Measurements from ENCODE around the gene CAPZA1. TPM values are rescaled to one million over a fixed set of nuclear protein-coding genes. Genes with fewer than 3 reads are reported as not detected.

CAPZA1 gene
- total and polyA plus RNA-seq, 10 of the 15 experiments (the other 5 are each of a cell fraction or from before 2014, with no cell fraction given) = 187 to 886 (median 278) TPM

DNA sequence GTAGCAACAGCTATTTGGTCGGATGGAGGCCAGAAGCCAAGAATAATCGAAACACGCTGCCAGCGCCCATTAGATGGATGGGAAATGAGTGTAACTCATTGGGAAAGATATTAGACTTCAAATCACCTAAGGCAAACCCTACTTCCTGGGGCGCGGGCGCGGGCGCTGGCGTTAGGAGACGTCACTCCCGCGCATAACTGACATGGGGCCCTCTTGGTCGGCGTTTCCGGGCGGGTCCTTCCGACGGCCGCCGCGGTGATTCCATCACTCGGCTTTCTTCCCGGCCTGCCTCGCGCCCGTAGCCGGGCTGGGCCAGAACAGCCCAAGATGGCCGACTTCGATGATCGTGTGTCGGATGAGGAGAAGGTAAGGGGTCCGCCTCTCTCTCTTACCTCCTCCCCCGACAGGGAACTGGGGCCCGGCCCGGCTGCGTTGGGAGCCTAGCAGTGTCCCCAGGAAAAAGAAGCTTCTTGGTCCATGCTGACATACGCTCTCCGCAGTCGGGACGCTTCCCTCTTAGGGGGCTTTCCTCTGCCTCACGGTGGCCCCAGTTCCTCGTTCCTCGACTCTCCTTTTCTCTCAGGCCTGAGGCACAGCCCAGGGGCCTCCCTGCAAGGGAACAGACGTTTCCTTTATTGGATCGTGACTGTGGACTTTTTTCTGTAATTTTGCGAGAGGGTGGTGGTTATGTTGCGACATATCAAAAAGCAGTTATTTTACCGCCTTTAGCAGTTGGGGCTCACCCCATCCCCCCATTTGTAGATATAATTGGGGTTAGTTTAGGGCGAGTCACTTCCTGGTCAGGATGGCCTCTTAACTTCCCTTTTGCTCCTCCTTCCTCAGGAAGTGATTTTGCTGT, at the start of gene CAPZA1 (continued):
- TF ChIP-seq, protein P1, sequence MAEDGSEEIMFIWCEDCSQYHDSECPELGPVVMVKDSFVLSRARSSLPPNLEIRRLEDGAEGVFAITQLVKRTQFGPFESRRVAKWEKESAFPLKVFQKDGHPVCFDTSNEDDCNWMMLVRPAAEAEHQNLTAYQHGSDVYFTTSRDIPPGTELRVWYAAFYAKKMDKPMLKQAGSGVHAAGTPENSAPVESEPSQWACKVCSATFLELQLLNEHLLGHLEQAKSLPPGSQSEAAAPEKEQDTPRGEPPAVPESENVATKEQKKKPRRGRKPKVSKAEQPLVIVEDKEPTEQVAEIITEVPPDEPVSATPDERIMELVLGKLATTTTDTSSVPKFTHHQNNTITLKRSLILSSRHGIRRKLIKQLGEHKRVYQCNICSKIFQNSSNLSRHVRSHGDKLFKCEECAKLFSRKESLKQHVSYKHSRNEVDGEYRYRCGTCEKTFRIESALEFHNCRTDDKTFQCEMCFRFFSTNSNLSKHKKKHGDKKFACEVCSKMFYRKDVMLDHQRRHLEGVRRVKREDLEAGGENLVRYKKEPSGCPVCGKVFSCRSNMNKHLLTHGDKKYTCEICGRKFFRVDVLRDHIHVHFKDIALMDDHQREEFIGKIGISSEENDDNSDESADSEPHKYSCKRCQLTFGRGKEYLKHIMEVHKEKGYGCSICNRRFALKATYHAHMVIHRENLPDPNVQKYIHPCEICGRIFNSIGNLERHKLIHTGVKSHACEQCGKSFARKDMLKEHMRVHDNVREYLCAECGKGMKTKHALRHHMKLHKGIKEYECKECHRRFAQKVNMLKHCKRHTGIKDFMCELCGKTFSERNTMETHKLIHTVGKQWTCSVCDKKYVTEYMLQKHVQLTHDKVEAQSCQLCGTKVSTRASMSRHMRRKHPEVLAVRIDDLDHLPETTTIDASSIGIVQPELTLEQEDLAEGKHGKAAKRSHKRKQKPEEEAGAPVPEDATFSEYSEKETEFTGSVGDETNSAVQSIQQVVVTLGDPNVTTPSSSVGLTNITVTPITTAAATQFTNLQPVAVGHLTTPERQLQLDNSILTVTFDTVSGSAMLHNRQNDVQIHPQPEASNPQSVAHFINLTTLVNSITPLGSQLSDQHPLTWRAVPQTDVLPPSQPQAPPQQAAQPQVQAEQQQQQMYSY (CRISPR knock-in tag; IDR thresholded peaks at IDR 0.05) = no peak
- TF ChIP-seq, protein P2, sequence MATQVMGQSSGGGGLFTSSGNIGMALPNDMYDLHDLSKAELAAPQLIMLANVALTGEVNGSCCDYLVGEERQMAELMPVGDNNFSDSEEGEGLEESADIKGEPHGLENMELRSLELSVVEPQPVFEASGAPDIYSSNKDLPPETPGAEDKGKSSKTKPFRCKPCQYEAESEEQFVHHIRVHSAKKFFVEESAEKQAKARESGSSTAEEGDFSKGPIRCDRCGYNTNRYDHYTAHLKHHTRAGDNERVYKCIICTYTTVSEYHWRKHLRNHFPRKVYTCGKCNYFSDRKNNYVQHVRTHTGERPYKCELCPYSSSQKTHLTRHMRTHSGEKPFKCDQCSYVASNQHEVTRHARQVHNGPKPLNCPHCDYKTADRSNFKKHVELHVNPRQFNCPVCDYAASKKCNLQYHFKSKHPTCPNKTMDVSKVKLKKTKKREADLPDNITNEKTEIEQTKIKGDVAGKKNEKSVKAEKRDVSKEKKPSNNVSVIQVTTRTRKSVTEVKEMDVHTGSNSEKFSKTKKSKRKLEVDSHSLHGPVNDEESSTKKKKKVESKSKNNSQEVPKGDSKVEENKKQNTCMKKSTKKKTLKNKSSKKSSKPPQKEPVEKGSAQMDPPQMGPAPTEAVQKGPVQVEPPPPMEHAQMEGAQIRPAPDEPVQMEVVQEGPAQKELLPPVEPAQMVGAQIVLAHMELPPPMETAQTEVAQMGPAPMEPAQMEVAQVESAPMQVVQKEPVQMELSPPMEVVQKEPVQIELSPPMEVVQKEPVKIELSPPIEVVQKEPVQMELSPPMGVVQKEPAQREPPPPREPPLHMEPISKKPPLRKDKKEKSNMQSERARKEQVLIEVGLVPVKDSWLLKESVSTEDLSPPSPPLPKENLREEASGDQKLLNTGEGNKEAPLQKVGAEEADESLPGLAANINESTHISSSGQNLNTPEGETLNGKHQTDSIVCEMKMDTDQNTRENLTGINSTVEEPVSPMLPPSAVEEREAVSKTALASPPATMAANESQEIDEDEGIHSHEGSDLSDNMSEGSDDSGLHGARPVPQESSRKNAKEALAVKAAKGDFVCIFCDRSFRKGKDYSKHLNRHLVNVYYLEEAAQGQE (IDR thresholded peaks at IDR 0.05; ENCODE audit: low read depth, low read length) = no peak
- no peak for TF ChIP-seq ASH2L (IDR thresholded peaks at IDR 0.05; ENCODE audit: borderline replicate concordance, low read depth)
- TF ChIP-seq CEBPB (IDR thresholded peaks at IDR 0.05; ENCODE audit: borderline replicate concordance in 1 of 2, low read depth in 2 of 2, low read length in 2 of 2) = no peak
- no peak for TF ChIP-seq NR2C2 (IDR thresholded peaks at IDR 0.05; ENCODE audit: borderline replicate concordance, control insufficient read depth, insufficient read length, low read depth)
- no peak for TF ChIP-seq HDAC6 (IDR thresholded peaks at IDR 0.05; ENCODE audit: unreplicated experiment)
- TF ChIP-seq ZSCAN29 (IDR thresholded peaks at IDR 0.05) = no peak
- no peak for TF ChIP-seq ZNF207 (IDR thresholded peaks at IDR 0.05; ENCODE audit: borderline replicate concordance)
- no peak for TF ChIP-seq NFXL1 (IDR thresholded peaks at IDR 0.05; ENCODE audit: borderline replicate concordance)
- TF ChIP-seq, protein P3, sequence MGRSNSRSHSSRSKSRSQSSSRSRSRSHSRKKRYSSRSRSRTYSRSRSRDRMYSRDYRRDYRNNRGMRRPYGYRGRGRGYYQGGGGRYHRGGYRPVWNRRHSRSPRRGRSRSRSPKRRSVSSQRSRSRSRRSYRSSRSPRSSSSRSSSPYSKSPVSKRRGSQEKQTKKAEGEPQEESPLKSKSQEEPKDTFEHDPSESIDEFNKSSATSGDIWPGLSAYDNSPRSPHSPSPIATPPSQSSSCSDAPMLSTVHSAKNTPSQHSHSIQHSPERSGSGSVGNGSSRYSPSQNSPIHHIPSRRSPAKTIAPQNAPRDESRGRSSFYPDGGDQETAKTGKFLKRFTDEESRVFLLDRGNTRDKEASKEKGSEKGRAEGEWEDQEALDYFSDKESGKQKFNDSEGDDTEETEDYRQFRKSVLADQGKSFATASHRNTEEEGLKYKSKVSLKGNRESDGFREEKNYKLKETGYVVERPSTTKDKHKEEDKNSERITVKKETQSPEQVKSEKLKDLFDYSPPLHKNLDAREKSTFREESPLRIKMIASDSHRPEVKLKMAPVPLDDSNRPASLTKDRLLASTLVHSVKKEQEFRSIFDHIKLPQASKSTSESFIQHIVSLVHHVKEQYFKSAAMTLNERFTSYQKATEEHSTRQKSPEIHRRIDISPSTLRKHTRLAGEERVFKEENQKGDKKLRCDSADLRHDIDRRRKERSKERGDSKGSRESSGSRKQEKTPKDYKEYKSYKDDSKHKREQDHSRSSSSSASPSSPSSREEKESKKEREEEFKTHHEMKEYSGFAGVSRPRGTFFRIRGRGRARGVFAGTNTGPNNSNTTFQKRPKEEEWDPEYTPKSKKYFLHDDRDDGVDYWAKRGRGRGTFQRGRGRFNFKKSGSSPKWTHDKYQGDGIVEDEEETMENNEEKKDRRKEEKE (IDR thresholded peaks at IDR 0.05) = no peak
- peak; percentile 58 for TF ChIP-seq PML (IDR thresholded peaks at IDR 0.05; ENCODE audit: low read length)
- TF ChIP-seq SRF (IDR thresholded peaks at IDR 0.05; ENCODE audit: low read depth in 2 of 2, low read length in 2 of 2) = peak in 1 of 2 experiments; percentile 64; a peak in 1 of 4 replicates
- TF ChIP-seq, protein P4, sequence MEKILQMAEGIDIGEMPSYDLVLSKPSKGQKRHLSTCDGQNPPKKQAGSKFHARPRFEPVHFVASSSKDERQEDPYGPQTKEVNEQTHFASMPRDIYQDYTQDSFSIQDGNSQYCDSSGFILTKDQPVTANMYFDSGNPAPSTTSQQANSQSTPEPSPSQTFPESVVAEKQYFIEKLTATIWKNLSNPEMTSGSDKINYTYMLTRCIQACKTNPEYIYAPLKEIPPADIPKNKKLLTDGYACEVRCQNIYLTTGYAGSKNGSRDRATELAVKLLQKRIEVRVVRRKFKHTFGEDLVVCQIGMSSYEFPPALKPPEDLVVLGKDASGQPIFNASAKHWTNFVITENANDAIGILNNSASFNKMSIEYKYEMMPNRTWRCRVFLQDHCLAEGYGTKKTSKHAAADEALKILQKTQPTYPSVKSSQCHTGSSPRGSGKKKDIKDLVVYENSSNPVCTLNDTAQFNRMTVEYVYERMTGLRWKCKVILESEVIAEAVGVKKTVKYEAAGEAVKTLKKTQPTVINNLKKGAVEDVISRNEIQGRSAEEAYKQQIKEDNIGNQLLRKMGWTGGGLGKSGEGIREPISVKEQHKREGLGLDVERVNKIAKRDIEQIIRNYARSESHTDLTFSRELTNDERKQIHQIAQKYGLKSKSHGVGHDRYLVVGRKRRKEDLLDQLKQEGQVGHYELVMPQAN (conservative IDR thresholded peaks at IDR 0.05) = peak; percentile 43
